Lower leg skin (tissue), 4 donors: ENCODE results near the gene RBM17. TPM values are rescaled to one million over a fixed set of nuclear protein-coding genes. Genes with fewer than 3 reads are reported as not detected.

Experiments
- DNase-seq, 2 donors: peaks; one replicate each; pipeline ENCODE4 v3.0.0-alpha.2; 2019; ENCODE audit warnings: low spot score in 2 of 2
- H3K4me3 ChIP-seq: fragments of 200-600 bp; sonication (generic); 2 replicates; pipeline ENCODE4 v1.5.1; 2017; ENCODE audit warnings: mild to moderate bottlenecking, low read depth; ENCODE audit not compliant: poor library complexity, severe bottlenecking
- POLR2A ChIP-seq, 2 donors: fragments of 450-650 bp; IDR thresholded peaks; one replicate each; pipeline ENCODE4 v1.6.1; 2016 to 2017; ENCODE audit warnings: antibody characterized with exemption in 2 of 2, mild to moderate bottlenecking in 1 of 2, moderate library complexity in 1 of 2
- WGBS, 2 donors: methylation state at CpG; one replicate each; pipeline ENCODE4 v1.1.5; 2018; 5-methylcytosine and 5-hydroxymethylcytosine counted together
- intact Hi-C: fragments of 100-400 bp; cut with DNase I; formaldehyde crosslinking; loops from one replicate; pipeline ENCODE4 v1.15.0; 2023; ENCODE audit warnings: low total_unique reads
- total RNA-seq, 4 donors: library from RNA; depleted of rRNA; stranded (reverse); fragments of >200 nt; gene quantifications; one replicate each; pipeline ENCODE4 v1.1.0, GENCODE V29; 2016
- TF ChIP-seq, protein P1 (sequence below), 3 donors: fragments of 450-650 bp; IDR thresholded peaks; one replicate each; pipeline ENCODE4 v1.5.1; 2016; ENCODE audit warnings: antibody characterized with exemption in 3 of 3, mild to moderate bottlenecking in 3 of 3, moderate library complexity in 2 of 3

Gene RBM17
- total RNA-seq, 4 donors from 2014 or later = 38.8 to 63.6 (median 40.4) TPM

DNA sequence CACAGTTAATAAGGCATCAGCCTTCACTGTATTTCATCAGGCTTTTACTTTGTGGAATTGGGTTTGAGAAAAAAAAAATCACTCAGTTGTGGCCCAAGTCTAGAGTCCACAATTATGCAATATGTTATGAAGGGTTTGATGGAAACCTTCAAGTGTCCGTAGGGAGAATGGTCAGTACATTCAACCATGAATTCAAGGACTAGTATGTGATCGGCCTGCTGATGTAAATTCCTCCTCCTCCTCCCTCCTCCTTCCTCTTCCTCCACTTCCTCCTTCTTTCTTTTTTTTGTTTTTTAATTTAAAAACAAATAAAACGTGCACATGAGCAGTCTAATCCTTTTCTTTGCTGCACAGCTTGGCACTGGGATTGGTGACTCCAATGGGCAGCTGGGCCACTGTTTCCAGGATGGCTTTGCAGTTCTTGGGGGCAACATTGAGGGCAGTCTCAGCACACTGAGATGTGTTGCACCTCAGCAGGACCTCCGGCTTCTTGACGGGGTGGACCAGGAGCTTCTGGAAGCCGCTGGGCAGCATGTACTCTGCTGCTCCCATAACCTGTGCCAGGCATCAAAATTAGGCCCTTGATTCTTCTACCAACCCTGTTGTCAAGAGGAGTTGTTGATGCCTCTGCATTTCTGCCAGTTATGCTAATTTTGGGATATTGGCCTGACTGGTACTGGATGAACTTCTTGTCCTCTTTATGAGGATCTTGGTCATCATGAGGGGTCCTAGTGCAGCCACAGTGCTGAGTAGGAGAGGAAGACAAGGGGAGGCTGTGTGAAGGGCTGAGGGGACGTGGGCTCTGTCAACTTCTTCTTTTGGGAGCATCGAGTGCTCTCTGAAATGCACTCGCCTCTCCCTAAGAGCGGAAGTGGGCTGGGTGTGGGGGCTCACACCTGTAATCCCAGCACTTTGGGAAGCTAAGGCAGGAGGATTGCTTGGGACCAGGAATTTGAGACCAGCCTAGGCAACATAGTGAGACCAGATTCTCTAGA lies 17.4 kb upstream of the RBM17 start:
- H3K4me3 ChIP-seq = no peak overlapping the region
- intact Hi-C loops = no loop called here
- TF ChIP-seq, protein P1, sequence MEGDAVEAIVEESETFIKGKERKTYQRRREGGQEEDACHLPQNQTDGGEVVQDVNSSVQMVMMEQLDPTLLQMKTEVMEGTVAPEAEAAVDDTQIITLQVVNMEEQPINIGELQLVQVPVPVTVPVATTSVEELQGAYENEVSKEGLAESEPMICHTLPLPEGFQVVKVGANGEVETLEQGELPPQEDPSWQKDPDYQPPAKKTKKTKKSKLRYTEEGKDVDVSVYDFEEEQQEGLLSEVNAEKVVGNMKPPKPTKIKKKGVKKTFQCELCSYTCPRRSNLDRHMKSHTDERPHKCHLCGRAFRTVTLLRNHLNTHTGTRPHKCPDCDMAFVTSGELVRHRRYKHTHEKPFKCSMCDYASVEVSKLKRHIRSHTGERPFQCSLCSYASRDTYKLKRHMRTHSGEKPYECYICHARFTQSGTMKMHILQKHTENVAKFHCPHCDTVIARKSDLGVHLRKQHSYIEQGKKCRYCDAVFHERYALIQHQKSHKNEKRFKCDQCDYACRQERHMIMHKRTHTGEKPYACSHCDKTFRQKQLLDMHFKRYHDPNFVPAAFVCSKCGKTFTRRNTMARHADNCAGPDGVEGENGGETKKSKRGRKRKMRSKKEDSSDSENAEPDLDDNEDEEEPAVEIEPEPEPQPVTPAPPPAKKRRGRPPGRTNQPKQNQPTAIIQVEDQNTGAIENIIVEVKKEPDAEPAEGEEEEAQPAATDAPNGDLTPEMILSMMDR (IDR thresholded peaks at IDR 0.05) = no peak
- TF ChIP-seq POLR2A (IDR thresholded peaks at IDR 0.05) = no peak
- WGBS, 2 donors = 81 to 85% methylated on average over 10 of the region's 10 CpGs
- peak in 1 of 2 donors; percentile 57 for DNase-seq

DNA sequence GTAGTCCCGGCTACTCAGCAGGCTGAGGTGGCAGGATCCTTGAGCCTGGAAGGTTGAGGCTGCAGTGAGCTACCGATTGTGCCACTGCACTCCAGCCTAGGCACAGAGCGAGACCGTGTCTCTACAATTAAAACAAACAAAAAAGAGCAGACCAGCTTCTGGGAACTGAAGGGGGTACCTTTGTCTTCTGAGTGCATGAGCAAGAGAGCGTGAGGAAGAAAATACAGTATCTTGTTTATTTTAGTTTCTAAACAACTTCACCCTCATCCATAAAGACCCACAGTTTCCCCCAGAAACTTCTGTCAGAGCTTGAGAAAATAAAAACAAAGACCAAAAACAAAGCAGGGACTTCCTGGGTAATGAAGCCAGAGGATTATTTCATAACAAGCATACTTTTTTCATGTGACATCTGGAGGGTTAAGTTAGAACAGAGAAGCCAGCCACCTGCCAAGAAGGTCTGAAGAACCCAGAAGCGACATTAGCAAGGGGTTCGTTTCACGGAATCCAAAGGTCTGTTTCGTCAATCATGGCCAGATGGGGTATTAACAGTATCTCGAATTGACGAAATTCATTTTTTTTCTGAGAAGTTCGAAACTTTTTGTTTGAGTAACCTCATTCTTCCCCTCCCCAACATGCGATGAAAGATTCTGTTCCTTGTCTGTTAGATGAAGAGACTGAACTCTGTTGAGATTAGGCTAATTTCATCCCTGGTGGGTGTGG lies 16.5 kb upstream of the RBM17 start:
- 73% methylated on average over 13 of the region's 13 CpGs for WGBS, 2 donors
- no peak for TF ChIP-seq POLR2A (IDR thresholded peaks at IDR 0.05)
- TF ChIP-seq, protein P1 (IDR thresholded peaks at IDR 0.05) = no peak
- peak in 1 of 2 donors; percentile 34 for DNase-seq
- intact Hi-C loops = no loop called here
- no peak overlapping the region for H3K4me3 ChIP-seq

DNA sequence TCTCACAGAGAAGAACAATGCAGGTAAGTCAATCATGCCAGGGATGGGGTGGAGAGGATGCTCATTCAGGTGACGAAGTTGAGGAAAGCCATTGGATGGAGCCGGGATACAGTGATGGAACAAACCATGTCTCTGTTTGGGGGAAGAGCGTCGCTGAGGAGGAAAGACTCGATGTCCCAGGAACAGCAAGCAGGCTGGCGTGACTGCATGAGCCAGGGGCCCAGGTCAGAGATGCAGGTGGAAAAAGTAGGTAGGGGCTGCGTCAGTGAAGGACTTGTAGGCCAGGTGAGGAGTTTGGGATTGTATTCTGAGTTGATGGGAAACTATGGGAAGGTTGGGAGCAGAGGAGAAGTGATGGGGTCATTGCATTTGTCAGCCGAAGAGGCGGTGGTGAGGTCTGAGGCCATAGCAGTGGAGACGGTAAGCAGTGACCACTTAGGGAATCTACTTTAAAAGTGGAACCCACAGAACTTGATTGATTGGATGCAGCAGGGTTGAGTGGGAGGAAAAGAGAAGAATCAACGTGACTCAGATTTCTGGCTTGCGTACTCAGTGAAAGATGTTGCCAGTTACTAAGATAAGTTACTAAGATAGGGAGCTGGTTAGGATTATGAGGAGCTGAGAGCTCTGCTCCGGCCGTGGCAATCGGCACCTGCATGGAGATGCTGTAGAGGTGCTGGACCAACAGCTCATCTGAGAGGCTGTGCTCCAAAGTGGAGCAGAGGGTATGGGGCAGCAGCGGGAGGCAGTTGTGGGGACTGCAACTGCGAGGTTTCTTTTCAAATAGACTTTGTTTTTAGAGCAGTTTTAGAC lies 14.1 kb upstream of the RBM17 start:
- no peak for TF ChIP-seq POLR2A (IDR thresholded peaks at IDR 0.05)
- TF ChIP-seq, protein P1 (IDR thresholded peaks at IDR 0.05) = no peak
- no peak overlapping the region for H3K4me3 ChIP-seq
- 58 to 66% methylated on average over 17 of the region's 17 CpGs for WGBS, 2 donors
- peak in 1 of 2 donors; percentile 81 for DNase-seq
- intact Hi-C loops = no loop called here

DNA sequence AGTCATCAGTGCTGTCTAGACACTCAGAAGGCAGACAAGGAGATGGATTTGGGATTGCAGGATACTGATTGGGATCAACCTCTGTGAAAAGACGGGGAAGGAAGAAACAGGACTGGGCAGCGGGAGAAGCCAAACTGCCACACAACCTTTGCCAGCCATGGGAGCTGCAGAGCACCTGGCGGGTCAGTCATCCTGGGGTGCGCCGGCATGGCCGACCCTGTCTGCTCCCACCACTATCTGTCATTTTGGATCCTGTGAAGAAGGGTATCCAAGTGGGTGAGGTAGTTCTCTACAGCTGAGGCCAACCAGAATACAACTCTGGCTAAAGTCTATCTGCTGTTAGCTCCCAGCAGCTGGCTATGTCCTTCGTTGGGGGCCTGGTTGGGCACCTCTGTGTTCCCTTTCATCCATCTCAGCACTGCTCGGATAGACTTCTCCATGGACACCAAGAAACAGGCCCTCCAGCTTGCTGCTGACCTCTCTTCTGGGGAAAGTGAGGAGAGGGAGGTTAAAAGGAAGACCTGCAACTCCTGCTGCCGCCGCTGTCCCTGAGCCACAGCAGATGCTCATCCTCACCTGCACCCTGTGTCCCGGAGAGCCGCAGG lies 11.7 kb upstream of the RBM17 start:
- TF ChIP-seq POLR2A (IDR thresholded peaks at IDR 0.05) = no peak
- intact Hi-C loops = no loop called here
- no peak overlapping the region for H3K4me3 ChIP-seq
- WGBS, 2 donors = 81 to 85% methylated on average over 12 of the region's 12 CpGs
- peak in 1 of 2 donors; percentile 69 for DNase-seq

DNA sequence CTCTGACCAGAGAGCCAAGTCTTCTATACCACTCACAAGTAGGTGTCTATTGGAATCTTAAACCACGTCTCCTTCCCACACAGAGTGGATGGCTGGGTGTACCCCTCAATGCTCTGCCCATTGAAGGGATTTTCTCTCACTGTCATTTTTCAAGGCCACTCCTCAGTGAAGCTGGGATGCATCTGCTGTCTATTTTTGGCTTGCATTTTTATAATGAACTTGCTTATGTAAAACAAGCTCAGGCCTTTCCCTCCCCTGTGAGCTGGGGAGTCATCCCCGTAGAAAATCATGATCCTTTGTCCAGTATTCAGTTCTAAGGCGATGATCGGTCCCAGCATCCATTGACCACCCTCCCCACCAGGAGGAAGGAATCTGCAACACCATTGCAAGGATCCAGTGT lies 9.8 kb upstream of the RBM17 start:
- DNase-seq = no peak
- intact Hi-C loops = no loop called here
- no peak overlapping the region for H3K4me3 ChIP-seq
- TF ChIP-seq, protein P1 (IDR thresholded peaks at IDR 0.05) = no peak
- TF ChIP-seq POLR2A (IDR thresholded peaks at IDR 0.05) = no peak
- WGBS, 2 donors = 71 to 96% methylated on average over 4 of the region's 4 CpGs
